Rectal smooth muscle tissue (tissue), 1 donor: ENCODE data around the gene PIK3R5.
"Not testable (repeated sequence)": the region's sequence is repeated elsewhere in the genome, so short reads cannot be mapped to it uniquely, and the experiment has no call there.

Experiments
- H3K27ac ChIP-seq: one replicate; pipeline ENCODE4 v1.7.0; 2013; ENCODE audit warnings: low read depth, low read length, inconsistent platforms
- H3K27me3 ChIP-seq: one replicate; pipeline ENCODE4 v1.7.0; 2013; ENCODE audit warnings: low read length; ENCODE audit not compliant: control insufficient read depth, insufficient read depth
- H3K36me3 ChIP-seq: one replicate; pipeline ENCODE4 v1.7.0; 2013; ENCODE audit warnings: low read length; ENCODE audit not compliant: control insufficient read depth, insufficient read depth
- H3K4me1 ChIP-seq: one replicate; pipeline ENCODE4 v1.7.0; 2013; ENCODE audit warnings: low read length; ENCODE audit not compliant: control insufficient read depth, insufficient read depth
- H3K4me3 ChIP-seq: one replicate; pipeline ENCODE4 v1.7.0; 2013; ENCODE audit warnings: low read length
- H3K9ac ChIP-seq: one replicate; pipeline ENCODE4 v1.7.0; 2013; ENCODE audit warnings: low read length

Gene PIK3R5

DNA sequence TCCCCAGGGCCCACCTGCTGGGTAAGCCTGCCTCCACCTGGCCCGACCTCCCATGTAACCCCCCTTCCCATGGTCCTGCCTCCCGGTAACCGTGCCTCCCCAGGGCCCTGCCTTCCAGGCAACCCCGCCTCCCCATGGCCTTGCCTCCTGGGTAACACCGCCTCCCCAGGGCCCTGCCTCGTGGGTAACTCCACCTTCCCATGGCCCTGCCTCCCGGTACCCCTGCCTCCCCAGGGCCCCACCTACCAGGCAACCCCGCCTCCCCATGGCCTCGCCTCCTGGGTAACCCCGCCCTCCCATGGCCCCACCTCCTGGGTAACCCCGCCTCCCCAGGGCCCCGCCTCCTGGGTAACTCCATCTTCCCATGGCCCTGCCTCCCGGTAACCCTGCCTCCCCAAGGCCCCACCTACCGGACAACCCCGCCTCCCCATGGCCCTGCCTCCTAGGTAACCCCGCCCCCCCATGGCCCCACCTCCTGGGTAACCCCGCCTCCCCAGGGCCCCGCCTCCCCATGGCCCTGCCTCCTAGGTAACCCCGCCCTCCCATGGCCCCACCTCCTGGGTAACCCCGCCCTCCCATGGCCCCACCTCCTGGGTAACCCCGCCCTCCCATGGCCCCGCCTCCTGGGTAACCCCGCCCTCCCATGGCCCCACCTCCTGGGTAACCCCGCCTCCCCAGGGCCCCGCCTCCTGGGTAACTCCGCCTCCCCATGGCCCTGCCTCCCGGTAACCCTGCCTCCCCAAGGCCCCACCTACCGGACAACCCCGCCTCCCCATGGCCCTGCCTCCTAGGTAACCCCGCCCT lies 80.1 kb downstream of the PIK3R5 start:
- H3K9ac ChIP-seq, H3K36me3 ChIP-seq, H3K27ac ChIP-seq, H3K27me3 ChIP-seq, H3K4me3 ChIP-seq, H3K4me1 ChIP-seq: not testable (repeated sequence)

DNA sequence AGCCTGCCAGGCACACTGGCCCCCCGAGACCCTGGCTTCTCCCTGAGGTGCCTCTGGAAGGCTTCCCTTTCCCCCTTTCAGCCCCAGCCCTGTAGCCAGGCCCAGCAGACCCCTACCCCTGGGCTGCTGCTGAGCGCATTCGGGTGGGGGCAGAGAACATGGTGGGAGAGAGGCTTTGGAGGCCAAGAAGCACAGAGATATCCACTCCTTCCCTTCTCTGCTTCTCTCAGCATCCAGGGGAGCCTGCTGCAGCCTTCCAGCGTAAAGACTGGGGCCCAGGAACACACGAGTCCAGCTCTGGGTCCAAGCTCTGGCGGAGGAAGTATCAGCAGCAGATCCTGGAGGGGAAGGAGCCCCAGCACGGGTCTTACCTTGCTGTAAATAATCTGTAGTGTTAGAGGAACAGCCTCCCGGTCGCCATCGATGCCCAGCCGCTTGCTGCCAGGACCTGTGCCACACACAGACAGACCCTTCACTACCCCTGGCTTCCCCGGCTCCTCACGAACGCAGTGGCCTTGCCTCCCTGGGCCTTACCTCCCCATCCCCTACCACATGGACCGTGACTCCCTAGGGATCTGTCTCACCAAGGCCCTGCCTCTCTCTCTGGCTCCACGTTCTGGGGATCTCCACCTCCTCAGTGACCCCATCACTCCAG lies 81.0 kb downstream of the PIK3R5 start:
- Histone ChIP-seq H3K4me3 (no peak overlapping the region), H3K9ac (no peak overlapping the region), H3K27ac (no peak overlapping the region), H3K4me1 (no peaks in the 10 kb centered on the region), H3K27me3 (no peaks in the 10 kb centered on the region), H3K36me3 (peaks cover 5% of the 10 kb centered on the region)

DNA sequence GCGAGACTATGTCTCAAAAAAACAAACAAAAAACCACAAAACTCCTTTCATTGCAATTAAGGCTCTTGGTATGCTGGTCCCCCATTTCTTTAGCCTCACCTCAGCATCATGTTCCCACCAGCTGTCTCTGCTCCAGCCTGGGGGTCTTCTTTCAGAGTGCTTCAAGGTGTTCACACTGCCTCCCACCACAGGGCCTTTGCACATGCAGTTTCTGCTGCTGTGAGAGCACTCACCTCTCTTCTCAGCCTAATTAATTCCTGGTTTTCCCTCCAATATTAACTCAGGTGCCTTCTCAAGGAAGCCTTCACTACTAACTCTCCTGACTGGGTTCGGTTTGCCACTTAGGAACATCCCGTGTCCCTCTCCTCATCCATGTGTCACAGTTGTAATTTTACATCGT lies 82.2 kb downstream of the PIK3R5 start:
- H3K27me3 ChIP-seq, result no peaks in the 10 kb centered on the region

DNA sequence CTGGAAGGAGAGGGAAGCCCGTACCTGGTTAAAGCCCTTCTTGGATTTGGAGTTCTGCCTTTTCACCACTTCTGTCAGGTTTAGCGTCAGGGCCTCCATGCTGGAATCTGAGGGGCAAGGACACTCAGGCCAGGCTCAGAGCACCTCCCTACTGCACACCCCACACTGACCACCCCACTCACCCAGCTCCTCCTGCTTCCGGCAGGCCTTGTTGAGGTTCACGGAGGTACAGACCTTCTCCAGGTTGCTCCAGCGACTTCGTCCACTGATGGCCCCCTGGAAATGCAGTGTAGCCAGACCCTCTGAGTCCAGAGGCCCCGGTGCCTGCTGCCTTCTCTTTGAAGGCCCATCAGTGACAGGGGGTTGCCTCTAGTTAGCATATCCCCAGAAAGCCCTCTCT lies 83.9 kb downstream of the PIK3R5 start:
- Histone ChIP-seq H3K27ac (no peak overlapping the region), H3K27me3 (no peaks in the 10 kb centered on the region), H3K9ac (no peak overlapping the region), H3K4me1 (no peaks in the 10 kb centered on the region), H3K36me3 (peaks cover 5% of the 10 kb centered on the region), H3K4me3 (no peak overlapping the region)

More for the DNA sequence above, 82.2 kb downstream of the PIK3R5 start:
- H3K27ac ChIP-seq, result no peak overlapping the region
- H3K4me3 ChIP-seq, result no peak overlapping the region
- H3K36me3 ChIP-seq, result peaks cover 5% of the 10 kb centered on the region
- no peak overlapping the region for H3K9ac ChIP-seq
- H3K4me1 ChIP-seq, result no peaks in the 10 kb centered on the region

DNA sequence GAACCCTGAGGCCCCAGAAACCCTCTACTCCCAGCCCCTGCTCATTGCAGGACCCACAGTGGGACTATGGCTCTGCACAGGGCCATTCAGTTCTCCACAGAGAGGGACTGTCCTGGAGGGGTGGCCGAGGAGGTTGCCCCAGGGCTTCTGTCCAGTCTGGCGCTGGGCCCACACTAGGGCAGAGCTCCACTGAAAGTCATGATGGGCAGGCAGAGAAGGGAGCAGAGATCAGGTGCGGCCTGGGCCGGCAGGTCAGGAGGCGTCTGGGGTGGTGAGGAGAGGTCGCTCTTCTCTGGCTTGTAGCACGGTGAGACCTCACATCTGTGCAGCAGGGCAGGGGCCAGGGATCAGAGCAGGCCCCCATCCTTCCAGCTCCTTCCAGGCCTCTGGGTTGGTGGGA lies 85.0 kb downstream of the PIK3R5 start:
- Histone ChIP-seq H3K4me1 (no peaks in the 10 kb centered on the region), H3K36me3 (peaks cover 5% of the 10 kb centered on the region), H3K27ac (no peak overlapping the region), H3K27me3 (peaks cover under 1% of the 10 kb centered on the region), H3K9ac (no peak overlapping the region), H3K4me3 (no peak overlapping the region)

DNA sequence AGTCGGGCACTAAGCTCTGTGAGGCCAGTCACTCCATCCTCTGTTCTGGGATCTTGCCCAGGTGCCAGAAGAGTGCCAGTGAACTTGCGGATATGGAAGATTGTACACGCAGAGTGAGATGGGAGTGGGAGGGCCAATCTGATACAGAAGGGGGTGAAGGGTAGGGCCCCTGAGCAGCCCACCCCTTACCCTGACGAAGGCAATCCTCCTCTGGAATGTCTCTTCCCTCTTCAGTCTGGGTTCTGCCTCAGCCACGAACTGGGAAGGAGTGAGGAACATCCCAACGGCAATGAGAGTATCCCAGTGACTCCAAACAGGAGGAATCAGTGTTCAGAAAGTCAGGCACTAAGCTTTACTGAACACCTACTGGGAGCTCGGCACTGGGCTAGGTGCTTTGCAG lies 86.1 kb downstream of the PIK3R5 start:
- H3K27me3 ChIP-seq, result peaks cover 3% of the 10 kb centered on the region

DNA sequence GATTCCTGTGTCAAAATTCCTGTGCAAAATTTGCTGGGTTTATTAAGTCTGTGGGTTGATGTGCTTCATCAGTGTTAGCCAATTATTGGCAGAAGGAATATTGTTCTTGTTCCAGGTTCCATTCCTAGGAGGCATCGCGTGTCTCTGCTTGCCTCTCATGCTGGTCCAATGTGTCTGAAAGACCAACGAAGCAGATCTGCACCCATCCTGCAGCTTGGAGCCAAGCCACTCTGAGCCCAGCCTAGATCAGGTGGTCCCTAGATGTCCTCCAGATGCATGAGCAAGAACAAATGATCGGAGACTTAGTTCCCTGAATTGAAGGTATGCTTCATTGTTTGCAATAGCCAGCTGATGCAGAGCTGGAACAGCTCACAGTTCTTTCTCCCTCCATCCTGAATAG lies 87.5 kb downstream of the PIK3R5 start:
- Histone ChIP-seq H3K4me1 (no peaks in the 10 kb centered on the region), H3K4me3 (no peak overlapping the region), H3K27ac (no peak overlapping the region), H3K36me3 (peaks cover 5% of the 10 kb centered on the region), H3K9ac (no peak overlapping the region), H3K27me3 (peaks cover 5% of the 10 kb centered on the region)

More for the DNA sequence above, 86.1 kb downstream of the PIK3R5 start:
- Histone ChIP-seq H3K4me3 (no peak overlapping the region), H3K9ac (no peak overlapping the region), H3K4me1 (no peaks in the 10 kb centered on the region), H3K27ac (no peak overlapping the region), H3K36me3 (peaks cover 5% of the 10 kb centered on the region)

DNA sequence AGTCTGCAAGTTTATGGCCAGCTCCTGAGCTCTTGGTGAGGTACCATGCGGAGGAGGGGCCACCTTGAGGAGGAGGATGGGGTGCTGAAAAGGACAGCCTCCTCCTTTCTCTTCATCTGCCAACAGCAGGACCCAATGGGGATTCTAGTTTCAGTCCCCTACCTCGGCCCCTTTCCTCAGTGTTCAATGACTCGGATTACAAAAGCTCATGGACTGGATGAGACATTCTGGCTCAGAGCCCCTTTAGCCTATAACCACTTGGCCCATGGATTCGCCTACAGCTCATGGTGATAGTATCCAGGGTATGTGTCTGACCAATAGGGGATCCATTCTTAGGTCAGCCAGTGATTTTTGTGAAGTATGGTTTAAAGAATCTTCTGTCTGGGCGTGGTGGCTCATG lies 89.5 kb downstream of the PIK3R5 start:
- Histone ChIP-seq H3K9ac (no peak overlapping the region), H3K36me3 (no peaks in the 10 kb centered on the region), H3K4me3 (no peak overlapping the region), H3K4me1 (no peaks in the 10 kb centered on the region), H3K27ac (no peak overlapping the region), H3K27me3 (peaks cover 5% of the 10 kb centered on the region)

DNA sequence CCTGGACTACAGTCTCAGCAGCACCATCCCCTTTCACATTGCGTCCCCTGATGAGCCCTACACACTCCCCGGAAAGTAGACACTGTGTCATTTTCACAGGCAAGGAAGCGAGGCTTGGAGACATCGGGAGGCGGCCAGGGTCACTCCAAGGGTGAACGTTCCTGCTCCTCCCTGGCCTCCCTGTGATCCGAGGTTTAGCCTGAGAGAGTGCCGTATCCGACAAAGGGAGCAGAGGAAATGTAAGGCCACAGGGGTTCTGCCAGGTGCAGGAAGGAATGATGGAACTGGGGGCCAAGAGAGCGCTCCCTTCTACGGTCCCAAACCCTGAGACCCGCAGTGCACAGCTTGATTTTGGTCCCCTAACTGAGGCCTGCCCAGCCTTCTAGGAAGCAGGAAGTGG lies 90.1 kb downstream of the PIK3R5 start:
- Histone ChIP-seq H3K27me3 (peaks cover 5% of the 10 kb centered on the region), H3K4me1 (no peaks in the 10 kb centered on the region), H3K36me3 (no peaks in the 10 kb centered on the region), H3K4me3 (no peak overlapping the region), H3K9ac (no peak overlapping the region), H3K27ac (no peak overlapping the region)

DNA sequence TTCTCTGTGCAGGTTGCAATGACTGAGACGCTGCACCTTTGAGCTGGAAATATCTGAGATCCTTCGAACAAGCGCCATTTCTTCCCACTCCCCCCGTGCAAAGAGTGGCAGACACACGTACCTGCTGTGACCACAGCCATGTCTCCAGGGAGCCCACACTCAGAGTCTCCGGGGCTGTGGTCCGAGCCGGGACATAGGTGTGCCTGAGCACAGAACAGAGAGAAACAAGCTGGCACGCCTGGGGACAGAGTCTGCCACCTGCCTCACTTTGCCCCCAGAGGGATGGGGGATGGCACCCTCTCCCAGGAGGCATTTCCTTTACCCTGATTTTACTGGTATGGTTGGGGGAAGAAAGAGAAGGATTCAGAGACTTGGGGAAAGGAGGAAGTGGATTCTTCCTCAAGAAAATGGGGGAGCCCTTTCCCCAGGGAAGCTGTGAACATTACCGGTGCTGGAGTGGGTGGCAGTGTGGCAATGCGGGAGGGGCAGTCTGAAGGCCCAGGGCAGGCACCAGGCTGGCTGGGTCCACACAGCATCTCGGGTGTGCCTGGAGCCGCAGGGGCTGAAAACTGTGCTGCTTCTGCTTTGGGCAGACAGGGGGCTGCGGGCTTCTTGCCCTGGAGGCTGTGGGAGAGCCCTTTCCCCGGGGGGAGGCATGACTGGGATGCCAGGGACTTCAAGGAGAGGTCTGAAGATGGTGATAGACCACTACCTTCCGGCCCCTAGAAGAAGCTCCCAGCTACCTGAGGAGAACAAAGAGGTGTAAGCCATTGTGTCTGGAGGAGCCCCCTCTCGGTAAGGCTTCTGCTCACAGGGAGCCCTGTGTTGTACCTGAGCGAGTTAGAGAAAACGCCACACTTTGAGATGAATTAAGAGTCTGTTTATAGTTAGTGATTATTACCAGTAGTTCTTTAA lies 91.4 kb downstream of the PIK3R5 start:
- Histone ChIP-seq H3K9ac (no peak overlapping the region), H3K36me3 (no peaks in the 10 kb centered on the region), H3K4me1 (no peaks in the 10 kb centered on the region), H3K27me3 (peaks cover 5% of the 10 kb centered on the region), H3K4me3 (no peak overlapping the region), H3K27ac (no peak overlapping the region)

DNA sequence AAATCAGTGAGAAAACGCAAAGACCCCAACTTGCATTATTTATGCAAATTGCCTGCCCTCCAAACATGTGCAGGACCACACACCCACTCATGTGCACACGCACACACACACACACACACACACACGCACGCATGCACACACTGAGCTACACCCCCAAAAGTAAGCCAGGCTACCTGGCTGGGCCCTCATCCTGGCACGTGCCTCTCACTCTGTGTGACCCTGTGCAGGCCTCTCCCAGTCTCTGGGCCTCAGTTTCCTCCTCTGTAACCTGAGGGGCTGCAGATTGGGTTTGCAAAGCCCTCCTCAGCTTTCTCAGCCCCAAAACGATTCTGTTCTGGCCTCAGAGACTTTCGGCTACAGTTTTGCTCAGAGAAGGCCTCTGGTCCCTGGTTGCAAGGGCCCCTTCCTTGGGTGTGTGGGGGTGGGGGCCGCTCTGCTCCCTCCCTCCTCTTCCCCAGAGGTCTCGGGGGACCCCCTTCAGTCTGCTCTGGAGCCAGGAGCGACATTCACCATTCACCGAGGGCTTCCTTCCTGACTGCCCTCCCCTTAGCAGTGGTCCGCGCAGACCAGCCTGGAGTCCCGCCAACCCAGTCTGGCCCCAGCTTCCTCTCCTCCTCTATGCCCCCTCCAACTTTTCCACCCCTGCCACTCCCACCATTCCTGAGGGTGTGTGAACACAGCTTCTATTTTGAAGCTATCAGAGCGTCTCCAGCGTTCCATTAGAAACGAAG lies 92.6 kb downstream of the PIK3R5 start:
- Histone ChIP-seq H3K27ac (no peak overlapping the region), H3K4me1 (no peaks in the 10 kb centered on the region), H3K27me3 (peaks cover 5% of the 10 kb centered on the region), H3K9ac (no peak overlapping the region), H3K36me3 (no peaks in the 10 kb centered on the region), H3K4me3 (no peak overlapping the region)
